ENCODE measurements around the gene KCNQ2.

Gene KCNQ2

GRCh38 chr20:63469713-63470101 is 2.7 kb downstream of the KCNQ2 start:
- DNase-seq = no peak

- DNase-seq = no peak
Observed at GRCh38 chr20:63469019-63469712, 3.3 kb downstream of the KCNQ2 start.

GRCh38 chr20:63468421-63468820 is 4.0 kb downstream of the KCNQ2 start:
- no peak for DNase-seq

- DNase-seq = no peak
Observed at GRCh38 chr20:63467294-63468083, 5.0 kb downstream of the KCNQ2 start.

DNA sequence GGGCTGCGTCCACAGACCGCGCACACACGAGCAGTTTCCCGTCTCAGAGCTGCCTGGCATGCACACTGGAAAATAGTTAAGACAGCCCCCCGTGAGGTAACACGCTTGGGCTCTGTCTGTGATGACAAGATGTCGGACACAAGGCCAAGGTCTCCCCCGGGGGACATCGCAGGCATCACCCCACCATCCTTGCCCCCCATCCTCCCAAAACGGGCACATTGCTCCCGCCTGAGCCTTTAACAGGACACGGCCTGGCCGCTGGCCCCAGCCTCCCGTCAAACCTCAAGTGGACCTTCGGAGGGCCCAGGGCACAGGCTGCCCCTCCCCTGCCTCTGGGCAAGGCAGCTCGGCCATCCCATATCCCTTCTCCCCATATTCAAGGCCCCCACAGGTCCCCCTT is 5.6 kb downstream of the KCNQ2 start:
- no peak for DNase-seq

DNA sequence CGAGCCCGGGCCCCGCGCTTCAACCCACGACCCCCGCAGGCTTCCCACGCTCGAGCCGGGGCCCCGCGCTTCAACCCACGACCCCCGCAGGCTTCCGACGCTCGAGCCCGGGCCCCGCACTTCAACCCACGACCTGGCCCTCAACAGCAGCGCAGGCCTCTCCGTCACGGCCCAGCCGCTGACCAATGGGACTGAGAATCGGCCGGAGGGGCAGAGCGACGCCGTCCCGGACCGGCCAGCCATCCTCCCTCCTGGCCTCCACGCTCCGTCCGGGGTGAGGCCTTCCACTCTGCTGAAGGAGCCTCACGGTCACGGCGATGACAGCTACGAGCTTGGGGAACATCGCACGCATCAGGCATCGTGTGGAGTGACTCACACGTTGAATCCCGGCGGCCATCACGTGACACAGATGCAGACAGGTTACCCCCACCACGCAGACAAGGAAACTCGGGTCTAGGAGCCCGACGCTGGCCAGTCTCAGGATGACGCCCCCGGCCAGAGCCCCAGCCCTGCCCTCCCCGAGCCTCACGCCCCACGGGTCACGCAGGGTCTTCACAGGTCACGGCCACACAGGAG is 6.1 kb downstream of the KCNQ2 start:
- DNase-seq = no peak

DNA sequence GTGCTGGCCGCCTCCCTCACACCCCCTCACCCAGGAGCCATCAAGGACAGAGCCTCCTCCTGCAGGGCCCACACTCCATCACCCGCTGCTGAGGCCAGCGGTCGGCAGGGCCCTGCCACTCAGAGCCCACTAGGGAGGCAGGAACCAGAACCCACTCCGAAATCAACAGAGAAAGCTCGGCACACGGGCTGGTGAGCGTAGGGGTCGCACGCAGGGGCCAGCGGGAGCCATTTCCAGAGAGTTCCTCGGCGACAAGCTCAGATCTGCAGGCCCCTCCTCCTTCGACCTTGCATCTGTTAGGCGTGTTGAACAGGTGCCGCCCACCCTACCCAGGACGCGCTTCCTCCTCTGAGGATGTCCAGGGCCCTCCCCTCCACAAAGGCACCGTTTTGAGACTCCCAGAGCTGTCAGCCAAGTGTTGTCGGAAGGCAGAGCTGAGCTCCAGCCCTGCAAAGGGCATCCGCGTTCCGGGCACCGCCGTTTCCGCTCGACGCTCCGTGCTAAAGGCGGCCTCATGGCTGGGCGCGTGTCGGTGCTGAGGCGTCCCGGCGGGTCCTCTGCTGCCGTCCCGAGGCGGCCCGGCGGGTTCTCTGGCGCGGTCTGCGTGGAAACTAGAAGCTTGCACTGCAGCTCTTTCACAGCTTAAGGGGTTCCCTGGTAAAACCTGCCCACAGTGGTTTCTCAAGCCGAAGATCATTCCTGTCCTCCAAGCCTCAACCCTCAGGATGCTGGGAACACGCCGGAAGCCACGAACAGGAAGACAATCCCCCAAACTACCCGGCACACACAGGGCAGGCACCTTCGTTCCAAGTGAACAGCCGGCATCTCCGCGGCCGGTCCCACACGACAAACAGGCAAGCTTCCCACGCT is 6.8 kb downstream of the KCNQ2 start:
- no peak for DNase-seq

DNA sequence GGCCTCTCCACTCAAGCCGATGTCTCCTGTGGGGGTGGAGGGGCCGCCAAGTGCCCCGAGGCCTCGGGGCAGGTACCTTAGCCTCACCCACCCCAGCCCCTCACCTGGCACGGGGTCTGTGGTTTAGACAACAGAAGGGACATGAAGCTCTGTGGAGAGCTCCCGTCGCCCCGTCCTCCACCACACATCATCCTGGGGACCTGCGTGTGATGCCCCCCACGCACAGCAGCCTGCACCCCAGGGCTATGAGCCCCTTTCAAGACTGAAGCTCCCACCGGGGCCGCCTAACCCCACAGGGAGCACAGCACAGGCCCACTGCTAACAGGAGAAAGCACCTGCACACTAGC is 8.2 kb downstream of the KCNQ2 start:
- DNase-seq = no peak

GRCh38 chr20:63463400-63464288 is 8.8 kb downstream of the KCNQ2 start:
- no peak for DNase-seq

- no peak for DNase-seq
Observed at GRCh38 chr20:63462244-63462643, 10.2 kb downstream of the KCNQ2 start.

GRCh38 chr20:63461104-63461763 is 11.2 kb downstream of the KCNQ2 start:
- DNase-seq = no peak

DNA sequence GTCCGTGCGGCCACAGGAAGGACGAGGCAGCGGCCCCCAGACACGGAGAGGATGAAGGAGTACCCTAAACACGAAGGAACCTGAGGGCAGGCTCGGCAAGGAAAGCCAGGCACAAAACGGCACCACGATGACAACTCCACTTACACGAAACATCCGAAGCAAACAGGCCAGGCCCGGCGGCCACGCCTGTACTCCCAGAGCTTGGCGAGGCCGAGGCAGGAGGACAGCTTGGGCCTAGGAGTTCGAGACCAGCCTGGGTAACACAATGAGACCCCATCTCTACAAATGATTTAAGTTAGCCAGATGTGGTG is 13.4 kb downstream of the KCNQ2 start:
- no peak for DNase-seq

DNA sequence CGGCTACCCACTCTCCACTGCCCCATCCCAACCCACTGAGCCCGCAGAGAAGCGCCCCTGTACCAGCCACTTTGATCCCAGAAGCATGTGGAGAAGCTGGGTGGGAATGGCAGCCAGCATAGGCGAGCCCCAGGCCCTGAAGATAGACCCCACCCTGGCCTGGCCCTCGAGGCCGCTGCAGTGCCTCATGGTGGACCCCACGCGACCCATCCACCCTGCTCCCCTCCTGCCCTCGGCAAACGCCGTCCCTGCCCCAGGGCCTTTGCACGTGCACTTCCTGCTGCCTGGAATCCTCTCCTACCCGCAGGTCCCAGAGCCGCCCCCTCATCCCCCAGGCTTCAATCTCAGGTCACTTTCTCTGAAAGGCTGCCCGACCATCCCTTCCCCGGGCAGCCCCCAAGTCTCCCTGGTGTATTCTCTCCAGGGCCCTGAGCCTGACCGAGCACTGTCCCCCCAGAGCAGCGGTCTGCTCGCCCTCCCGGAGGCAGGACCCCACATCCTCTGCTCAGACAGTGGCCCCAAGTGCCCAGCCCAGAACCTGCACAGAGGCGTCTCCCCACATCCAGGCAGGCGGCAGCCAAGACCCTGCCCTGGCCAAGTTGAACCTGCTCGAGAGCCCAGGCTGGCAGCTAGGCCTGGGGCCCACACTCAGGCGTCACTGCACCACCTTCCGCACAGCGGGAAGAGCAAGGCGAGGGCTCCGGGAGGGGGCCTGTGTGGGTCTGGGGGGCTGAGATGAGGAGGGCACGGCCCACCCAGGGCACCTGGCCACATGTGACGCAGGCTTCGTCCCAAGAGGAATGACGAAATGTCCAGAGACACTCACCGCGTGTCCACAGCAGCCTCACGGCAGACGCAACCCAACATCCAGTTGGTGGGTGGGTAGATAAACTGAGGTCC is 14.0 kb downstream of the KCNQ2 start:
- DNase-seq = no peak

- no peak for DNase-seq
Observed at GRCh38 chr20:63457737-63458136, 14.7 kb downstream of the KCNQ2 start.

DNA sequence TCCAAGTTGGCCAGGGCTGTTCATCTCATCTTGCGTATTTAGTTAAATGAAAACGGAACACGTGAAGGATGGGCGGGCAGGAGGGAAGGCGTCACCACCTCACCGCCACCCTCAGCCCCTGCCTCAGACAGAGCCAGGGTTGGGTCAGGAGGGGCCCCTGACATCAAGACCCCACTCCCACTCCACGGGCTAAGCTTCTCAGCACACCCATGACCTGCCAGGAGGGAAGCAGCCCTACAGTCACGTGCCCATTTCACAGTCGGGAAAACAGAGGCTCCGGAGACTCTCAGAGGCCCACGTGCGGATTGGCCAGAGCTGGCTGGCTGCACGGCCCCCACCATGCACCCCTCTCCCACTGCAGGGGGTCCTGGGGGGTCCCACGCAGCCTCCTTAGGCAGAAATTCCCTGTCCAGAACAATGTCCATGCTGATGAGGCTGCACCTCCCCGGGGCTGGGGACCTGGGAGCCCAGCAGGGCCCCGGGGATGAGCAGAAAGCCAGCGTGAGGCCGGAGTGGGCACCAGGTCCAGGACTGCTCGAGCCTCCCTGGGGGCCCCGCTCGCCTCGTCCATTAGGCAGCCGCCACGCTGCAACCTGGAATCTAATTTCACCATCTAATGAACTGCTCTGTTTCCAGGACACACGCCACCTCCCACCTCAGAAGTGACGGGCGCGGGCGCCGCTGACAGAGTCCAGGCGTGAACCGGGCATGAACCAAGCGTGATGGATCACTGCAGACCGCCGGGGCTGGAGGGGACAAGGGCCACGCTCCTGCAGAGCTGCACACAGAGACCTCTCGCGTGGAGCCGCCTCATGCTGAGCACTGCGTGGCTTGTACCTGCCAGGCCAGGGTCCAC is 15.8 kb downstream of the KCNQ2 start:
- DNase-seq = no peak

DNA sequence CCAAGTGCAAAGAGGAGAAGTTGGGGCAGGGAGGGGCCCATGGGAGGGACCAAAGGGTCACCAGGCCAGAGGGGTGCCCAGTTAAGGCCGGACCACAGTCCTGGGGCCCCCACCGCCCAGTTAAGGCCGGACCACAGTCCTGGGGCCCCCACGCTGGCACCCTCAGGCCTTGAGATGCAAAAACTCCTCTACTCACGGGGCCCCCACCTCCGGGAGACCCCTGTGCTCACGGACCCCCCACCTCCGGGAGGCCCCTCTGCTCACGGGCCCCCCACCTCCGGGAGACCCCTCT is 16.9 kb downstream of the KCNQ2 start:
- DNase-seq = no peak

GRCh38 chr20:63454731-63455567 is 17.5 kb downstream of the KCNQ2 start:
- DNase-seq = no peak

GRCh38 chr20:63452821-63453523 is 19.5 kb downstream of the KCNQ2 start:
- DNase-seq = no peak
